ENCODE results near the gene OR4A15. TPM values are rescaled to one million over a fixed set of nuclear protein-coding genes. Genes with fewer than 3 reads are reported as not detected.

OR4A15 gene
- not detected for polyA plus RNA-seq (2012; ENCODE audit: low read depth, missing spikeins)

GRCh38 chr11:55367674-55368073, at the start of gene OR4A15:
Gene OR4A15 (plus strand): TSS chr11:55367974. CDS start chr11:55367974, 0 bp downstream.
- FAIRE-seq: no peak
- DNase-seq (ENCODE audit: insufficient read length, low spot score): no peak
- TF ChIP-seq POU2F2 (IDR thresholded peaks at IDR 0.05; ENCODE audit: low read depth, low read length) (no peak), SPI1 (IDR thresholded peaks at IDR 0.05; ENCODE audit: low read depth, low read length) (no peak), POLR2AphosphoS5 (IDR thresholded peaks at IDR 0.05; ENCODE audit: low read depth, low read length) (no peak), POLR2A (IDR thresholded peaks at IDR 0.05; ENCODE audit: low read depth, low read length) (no peak), TAF1 (IDR thresholded peaks at IDR 0.05; ENCODE audit: low read depth, low read length) (no peak), PAX5 (IDR thresholded peaks at IDR 0.05; ENCODE audit: insufficient read depth, low read length, severe bottlenecking) (no peak)

- FAIRE-seq: no peak
- TF ChIP-seq POLR2A (IDR thresholded peaks at IDR 0.05; ENCODE audit: low read depth, low read length): no peak
- no peak for TF ChIP-seq PAX5 (IDR thresholded peaks at IDR 0.05; ENCODE audit: insufficient read depth, low read length, severe bottlenecking)
- no peak for TF ChIP-seq TAF1 (IDR thresholded peaks at IDR 0.05; ENCODE audit: low read depth, low read length)
- no peak for TF ChIP-seq POLR2AphosphoS5 (IDR thresholded peaks at IDR 0.05; ENCODE audit: low read depth, low read length)
- DNase-seq (ENCODE audit: insufficient read length, low spot score): no peak
Observed at GRCh38 chr11:55324500-55324899, 43.3 kb upstream of the OR4A15 start.

DNA sequence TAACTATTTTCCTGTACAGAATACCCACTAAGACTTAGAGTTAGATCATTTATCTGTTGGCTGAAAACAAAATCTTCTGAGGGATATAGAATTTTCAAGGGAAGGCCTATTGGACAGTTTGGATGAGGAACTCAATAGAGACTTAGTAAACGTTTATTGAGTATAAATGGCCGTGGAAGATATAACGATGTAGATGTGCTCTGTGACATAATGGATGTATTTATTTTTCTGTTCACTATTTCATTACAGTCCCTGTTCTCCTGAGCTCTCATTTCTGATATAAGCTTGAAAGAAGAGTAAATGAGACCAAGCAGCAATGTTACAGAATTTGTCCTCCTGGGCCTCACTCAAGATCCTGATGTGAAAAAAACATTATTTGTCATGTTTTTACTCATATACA, 24.9 kb upstream of the OR4A15 start, which contains the start of gene OR4A16:
Gene OR4A16, plus strand, starts transcription at position 301 of the 400 bp plus-strand sequence. Its CDS starts 0 bp downstream, at position 301.
- DNase-seq (ENCODE audit: insufficient read length, low spot score) (no peak), FAIRE-seq (no peak)
- no peak for TF ChIP-seq POLR2AphosphoS5 (IDR thresholded peaks at IDR 0.05; ENCODE audit: low read depth, low read length)
- TF ChIP-seq POU2F2 (IDR thresholded peaks at IDR 0.05; ENCODE audit: low read depth, low read length): no peak
- no peak for TF ChIP-seq PAX5 (IDR thresholded peaks at IDR 0.05; ENCODE audit: insufficient read depth, low read length, severe bottlenecking)
- no peak for TF ChIP-seq TAF1 (IDR thresholded peaks at IDR 0.05; ENCODE audit: low read depth, low read length)
- TF ChIP-seq POLR2A (IDR thresholded peaks at IDR 0.05; ENCODE audit: low read depth, low read length): no peak

- no peak for FAIRE-seq
- TF ChIP-seq POLR2AphosphoS5 (IDR thresholded peaks at IDR 0.05; ENCODE audit: low read depth, low read length) (no peak), POLR2A (IDR thresholded peaks at IDR 0.05; ENCODE audit: low read depth, low read length) (no peak), POU2F2 (IDR thresholded peaks at IDR 0.05; ENCODE audit: low read depth, low read length) (no peak), PAX5 (IDR thresholded peaks at IDR 0.05; ENCODE audit: insufficient read depth, low read length, severe bottlenecking) (no peak), TAF1 (IDR thresholded peaks at IDR 0.05; ENCODE audit: low read depth, low read length) (no peak), SPI1 (IDR thresholded peaks at IDR 0.05; ENCODE audit: low read depth, low read length) (no peak)
Observed at GRCh38 chr11:55345306-55345705, 22.5 kb upstream of the OR4A15 start.

DNA sequence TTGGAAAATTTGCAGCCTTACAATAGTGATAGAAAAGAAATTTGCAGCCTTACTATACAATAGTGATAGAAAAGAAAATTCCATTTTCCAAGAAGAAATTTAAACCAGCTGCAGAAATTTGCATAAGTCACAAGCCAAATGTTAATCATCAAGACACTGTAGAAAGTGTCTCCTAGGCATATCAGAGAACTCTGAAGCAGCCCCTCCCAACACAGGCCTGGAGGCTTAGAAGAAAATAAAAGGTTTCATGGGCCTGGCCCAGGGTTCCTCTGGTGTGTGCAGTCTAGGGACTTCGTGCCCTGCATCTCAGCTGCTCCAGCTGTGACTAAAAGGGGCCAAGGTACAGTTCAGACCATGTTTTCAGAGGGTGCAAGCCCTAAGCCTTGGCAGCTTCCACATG, 18.7 kb upstream of the OR4A15 start:
- FAIRE-seq (no peak), DNase-seq (ENCODE audit: insufficient read length, low spot score) (no peak)
- TF ChIP-seq POLR2AphosphoS5 (IDR thresholded peaks at IDR 0.05; ENCODE audit: low read depth, low read length) (no peak), SPI1 (IDR thresholded peaks at IDR 0.05; ENCODE audit: low read depth, low read length) (no peak), POU2F2 (IDR thresholded peaks at IDR 0.05; ENCODE audit: low read depth, low read length) (no peak), POLR2A (IDR thresholded peaks at IDR 0.05; ENCODE audit: low read depth, low read length) (no peak), PAX5 (IDR thresholded peaks at IDR 0.05; ENCODE audit: insufficient read depth, low read length, severe bottlenecking) (no peak), TAF1 (IDR thresholded peaks at IDR 0.05; ENCODE audit: low read depth, low read length) (no peak)

More at GRCh38 chr11:55345306-55345705, 22.5 kb upstream of the OR4A15 start:
- no peak for DNase-seq (ENCODE audit: insufficient read length, low spot score)

DNA sequence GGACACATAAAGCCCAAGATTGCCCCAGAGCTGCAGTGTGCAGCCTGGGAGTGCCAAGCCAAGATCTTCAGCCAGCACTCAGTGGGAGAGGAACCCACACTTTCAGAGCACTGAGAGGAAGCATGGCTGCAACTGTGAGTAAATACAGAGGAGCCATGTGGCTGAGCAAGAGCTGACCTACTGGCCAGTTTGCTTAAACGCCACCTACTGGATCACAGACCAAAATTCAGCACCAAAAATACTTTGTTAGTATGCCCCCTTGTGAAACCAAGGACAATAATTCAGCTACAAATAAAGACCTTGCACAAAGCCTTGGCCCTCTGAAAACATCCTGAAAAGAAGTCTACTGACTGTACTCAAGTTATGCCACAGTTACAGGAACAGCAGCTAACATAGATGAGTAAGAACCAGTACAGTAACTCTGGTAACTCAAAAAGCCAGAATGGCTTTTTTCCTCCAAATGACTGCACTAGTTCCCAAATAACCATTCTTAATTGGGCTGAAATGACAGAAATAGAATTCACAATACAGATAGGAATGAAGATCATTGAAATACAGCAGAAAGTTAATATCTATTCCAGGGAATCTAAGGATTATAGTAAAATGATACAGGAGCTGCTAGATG, 10.1 kb upstream of the OR4A15 start:
- TF ChIP-seq SPI1 (IDR thresholded peaks at IDR 0.05; ENCODE audit: low read depth, low read length) (no peak), POU2F2 (IDR thresholded peaks at IDR 0.05; ENCODE audit: low read depth, low read length) (no peak), POLR2AphosphoS5 (IDR thresholded peaks at IDR 0.05; ENCODE audit: low read depth, low read length) (no peak), POLR2A (IDR thresholded peaks at IDR 0.05; ENCODE audit: low read depth, low read length) (no peak), TAF1 (IDR thresholded peaks at IDR 0.05; ENCODE audit: low read depth, low read length) (no peak), PAX5 (IDR thresholded peaks at IDR 0.05; ENCODE audit: insufficient read depth, low read length, severe bottlenecking) (no peak)
- FAIRE-seq: no peak
- no peak for DNase-seq (ENCODE audit: insufficient read length, low spot score)

DNA sequence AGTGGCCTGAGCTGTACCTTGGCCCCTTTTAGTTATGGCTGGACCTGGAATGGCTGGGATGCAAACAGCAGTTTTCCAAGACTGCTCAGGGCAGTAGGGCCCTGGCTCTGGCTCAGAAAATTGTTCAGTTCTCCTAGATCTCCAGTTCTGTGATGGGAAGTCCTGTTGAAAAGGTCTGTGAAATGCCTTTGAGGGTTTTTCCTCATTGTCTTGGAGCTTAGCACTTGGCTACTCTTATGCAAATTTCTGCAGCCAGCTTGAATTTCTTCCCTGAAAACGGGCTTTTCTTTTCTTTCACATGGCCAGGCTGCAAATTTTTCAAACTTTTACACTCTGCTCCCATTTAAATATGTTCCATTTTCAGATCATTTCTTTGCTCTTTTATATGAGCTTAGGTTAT, 33.2 kb downstream of the OR4A15 start:
- no peak for TF ChIP-seq POLR2A (IDR thresholded peaks at IDR 0.05; ENCODE audit: low read depth, low read length)
- FAIRE-seq (no peak), DNase-seq (ENCODE audit: insufficient read length, low spot score) (no peak)

All from GM12891 (cell line).